Measurements from ENCODE around the gene NAALADL2. TPM values are rescaled to one million over a fixed set of nuclear protein-coding genes. Genes with fewer than 3 reads are reported as not detected.

NAALADL2 gene
- total RNA-seq, 4 donors from 2014 or later: 3.8 to 20.3 (median 8.6) TPM

DNA sequence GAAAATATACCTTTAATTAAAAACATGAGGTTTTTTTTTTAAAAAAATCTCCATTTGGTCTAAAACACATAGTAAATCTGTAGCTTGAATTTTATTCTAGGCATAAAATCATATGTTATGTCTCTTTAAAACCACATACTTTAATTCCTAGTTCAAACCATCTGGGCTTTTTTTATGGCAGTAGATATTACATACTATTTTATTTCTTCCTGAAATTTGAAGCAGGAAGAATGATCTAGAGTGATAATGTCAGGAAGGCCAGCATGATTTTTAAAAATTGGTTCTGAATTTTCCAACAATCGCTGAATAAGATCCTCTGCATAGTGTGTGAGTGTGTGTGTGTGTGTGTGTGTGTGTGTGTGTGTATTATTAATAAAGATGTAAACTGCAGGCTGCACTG lies 420.3 kb downstream of the NAALADL2 start:
- 44% methylated on average over 1 of the region's 1 CpG for WGBS
- intact Hi-C loops (cut with DNase I): no loop called here
- no peak for DNase-seq (ENCODE audit: extremely low spot score)
- Histone ChIP-seq H3K9me3 (no peaks in the 10 kb centered on the region), H3K4me1 (peaks cover 0 to 17% (median 3%) of the 10 kb centered on the region in 4 donors), H3K27me3 (no peaks in the 10 kb centered on the region), H3K4me3 (no peak overlapping the region), H3K36me3 (no peaks in the 10 kb centered on the region), H3K27ac (replicated peaks in 1 of 4) (no peak overlapping the region)
- TF ChIP-seq POLR2A (IDR thresholded peaks at IDR 0.05; ENCODE audit: low read depth): no peak
- TF ChIP-seq CTCF (IDR thresholded peaks at IDR 0.05): no peak
- TF ChIP-seq EP300 (IDR thresholded peaks at IDR 0.05): no peak
- no peak for TF ChIP-seq POLR2AphosphoS5 (IDR thresholded peaks at IDR 0.05)

- Histone ChIP-seq H3K9me3 (no peaks in the 10 kb centered on the region), H3K27ac (replicated peaks in 1 of 4) (no peak overlapping the region), H3K27me3 (no peaks in the 10 kb centered on the region), H3K4me3 (no peak overlapping the region), H3K36me3 (no peaks in the 10 kb centered on the region), H3K4me1 (peaks cover 0 to 17% (median 3%) of the 10 kb centered on the region in 4 donors)
- TF ChIP-seq POLR2AphosphoS5 (IDR thresholded peaks at IDR 0.05) (no peak), POLR2A (IDR thresholded peaks at IDR 0.05; ENCODE audit: low read depth) (no peak), CTCF (IDR thresholded peaks at IDR 0.05) (no peak), EP300 (IDR thresholded peaks at IDR 0.05) (no peak)
- intact Hi-C loops (cut with DNase I): no loop called here
- DNase-seq (ENCODE audit: extremely low spot score): no peak
- WGBS: 85% methylated on average over 1 of the region's 1 CpG
Observed at GRCh38 chr3:175279911-175280310, 420.8 kb downstream of the NAALADL2 start.

DNA sequence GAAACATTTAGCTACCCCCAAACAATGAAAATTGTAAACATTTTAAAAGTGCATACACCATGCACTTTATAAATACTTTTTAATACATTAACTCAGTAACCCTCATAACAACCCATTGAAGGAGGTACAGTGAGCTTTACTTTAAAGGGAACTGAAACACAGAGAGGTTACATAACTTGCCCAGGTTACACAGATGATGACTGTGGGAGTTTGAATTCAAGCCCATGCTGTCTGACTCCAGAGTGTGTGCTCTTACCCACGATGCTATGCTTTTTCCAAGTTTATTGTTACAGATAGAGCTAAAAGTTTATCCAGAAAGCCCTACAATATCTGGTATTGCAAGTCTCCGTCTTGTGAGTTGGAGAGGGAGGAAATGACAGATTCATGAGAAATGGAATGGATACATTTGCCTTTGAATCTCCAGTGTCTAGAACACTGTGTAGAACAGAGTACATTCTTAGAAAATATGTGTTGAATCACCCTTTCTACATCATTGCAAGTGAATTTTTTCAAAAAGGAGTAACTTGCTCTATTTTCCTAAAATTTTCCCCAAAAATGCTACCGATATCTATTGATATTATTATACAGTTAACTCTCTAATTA lies 428.3 kb downstream of the NAALADL2 start:
- TF ChIP-seq POLR2AphosphoS5 (IDR thresholded peaks at IDR 0.05) (no peak), EP300 (IDR thresholded peaks at IDR 0.05) (no peak), CTCF (IDR thresholded peaks at IDR 0.05) (no peak), POLR2A (IDR thresholded peaks at IDR 0.05; ENCODE audit: low read depth) (no peak)
- H3K9me3 ChIP-seq: no peaks in the 10 kb centered on the region
- WGBS: 87% methylated on average over 3 of the region's 3 CpGs
- no peaks in the 10 kb centered on the region for H3K36me3 ChIP-seq
- H3K27me3 ChIP-seq: no peaks in the 10 kb centered on the region
- no peak for DNase-seq (ENCODE audit: extremely low spot score)
- no peak overlapping the region for H3K27ac ChIP-seq (replicated peaks in 1 of 4)
- no peak overlapping the region for H3K4me3 ChIP-seq
- peaks cover 0 to under 1% (median 0%) of the 10 kb centered on the region in 4 donors for H3K4me1 ChIP-seq
- intact Hi-C loops (cut with DNase I): no loop called here

DNA sequence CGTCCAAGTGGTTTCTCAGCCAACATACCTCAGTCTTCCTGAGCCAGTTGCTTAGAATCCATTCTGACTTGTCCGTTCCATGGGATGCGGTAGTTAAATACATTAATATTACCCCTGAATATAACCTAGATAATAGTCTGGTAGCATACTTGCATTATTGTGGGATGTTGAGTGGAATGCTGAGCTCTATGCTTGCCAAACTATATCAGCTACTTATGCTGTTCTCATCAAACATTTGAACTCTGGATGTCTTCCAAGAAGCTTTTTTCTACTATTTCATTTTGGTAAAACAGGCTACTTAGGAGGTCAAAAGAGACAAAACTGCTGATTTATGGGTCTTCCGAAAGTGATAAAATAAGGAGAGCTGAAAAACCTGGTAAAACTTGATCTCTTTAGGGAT lies 429.5 kb downstream of the NAALADL2 start:
- TF ChIP-seq POLR2A (IDR thresholded peaks at IDR 0.05; ENCODE audit: low read depth) (no peak), POLR2AphosphoS5 (IDR thresholded peaks at IDR 0.05) (no peak), CTCF (IDR thresholded peaks at IDR 0.05) (no peak), EP300 (IDR thresholded peaks at IDR 0.05) (no peak)
- no peak for DNase-seq (ENCODE audit: extremely low spot score)

DNA sequence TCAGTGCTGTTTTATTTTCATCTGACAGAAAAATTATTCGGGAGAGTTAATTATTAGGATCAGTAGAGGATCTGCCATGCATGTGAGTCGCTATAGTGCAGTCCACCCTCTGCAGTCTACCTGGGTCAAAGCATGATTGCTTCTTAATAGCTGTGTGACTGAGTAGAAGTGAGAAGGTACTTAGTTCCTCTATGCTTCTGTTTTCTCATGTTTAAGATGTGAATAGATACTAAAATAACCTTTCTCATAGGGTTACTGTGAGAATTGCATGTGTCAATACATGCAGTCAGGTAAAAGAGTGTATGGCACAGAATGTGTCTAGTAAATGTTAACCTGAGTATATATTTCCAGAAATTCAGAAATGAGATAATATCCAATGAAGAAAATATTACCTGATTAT lies 435.7 kb downstream of the NAALADL2 start:
- Histone ChIP-seq H3K36me3 (no peaks in the 10 kb centered on the region), H3K4me3 (no peak overlapping the region), H3K4me1 (no peaks in the 10 kb centered on the region), H3K27ac (replicated peaks in 1 of 4) (no peak overlapping the region), H3K27me3 (no peaks in the 10 kb centered on the region), H3K9me3 (no peaks in the 10 kb centered on the region)
- TF ChIP-seq POLR2A (IDR thresholded peaks at IDR 0.05; ENCODE audit: low read depth): no peak
- no peak for TF ChIP-seq CTCF (IDR thresholded peaks at IDR 0.05)
- TF ChIP-seq EP300 (IDR thresholded peaks at IDR 0.05): no peak
- TF ChIP-seq POLR2AphosphoS5 (IDR thresholded peaks at IDR 0.05): no peak
- 71% methylated on average over 2 of the region's 2 CpGs for WGBS
- DNase-seq (ENCODE audit: extremely low spot score): no peak
- intact Hi-C loops (cut with DNase I): no loop called here

More for the DNA sequence above, 429.5 kb downstream of the NAALADL2 start:
- Histone ChIP-seq H3K36me3 (no peaks in the 10 kb centered on the region), H3K27ac (replicated peaks in 1 of 4) (no peak overlapping the region), H3K27me3 (no peaks in the 10 kb centered on the region), H3K4me1 (no peaks in the 10 kb centered on the region), H3K9me3 (no peaks in the 10 kb centered on the region), H3K4me3 (no peak overlapping the region)
- 92% methylated on average over 4 of the region's 4 CpGs for WGBS
- intact Hi-C loops (cut with DNase I): no loop called here
